Measurements from ENCODE around the gene MDFIC2. TPM values are rescaled to one million over a fixed set of nuclear protein-coding genes. Genes with fewer than 3 reads are reported as not detected.

Gene MDFIC2
- total RNA-seq: not detected in 2 replicates

DNA sequence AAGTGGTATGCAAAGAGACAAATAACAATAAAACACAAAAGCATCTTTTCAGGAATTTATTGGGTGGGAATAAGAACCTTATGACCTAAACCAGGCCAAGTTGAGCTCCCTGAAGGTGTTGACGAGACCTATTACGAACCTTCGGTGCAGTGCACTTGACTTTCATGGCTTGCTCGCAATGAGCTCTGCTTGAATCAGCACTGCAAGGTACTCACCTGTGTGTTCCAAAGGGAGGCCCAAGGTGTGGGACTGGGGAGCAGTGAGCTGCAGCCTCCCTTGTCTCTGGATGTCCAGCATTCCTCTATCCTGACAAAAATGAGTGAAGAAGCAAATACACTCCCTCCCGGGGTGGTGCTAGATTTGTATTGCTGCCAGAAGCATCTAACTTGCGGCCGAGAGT lies at the start of gene MDFIC2:
TSS of gene MDFIC2 (minus strand) at position 303 of the 400 bp plus-strand sequence. CDS start 665 bp downstream, outside the sequence.

Data from uterine smooth muscle cell (primary cell).